ENCODE data around the gene SLC8A2.

GRCh38 chr19:47432091-47432490 is 39.6 kb downstream of the SLC8A2 start:
- TF ChIP-seq, protein P1, sequence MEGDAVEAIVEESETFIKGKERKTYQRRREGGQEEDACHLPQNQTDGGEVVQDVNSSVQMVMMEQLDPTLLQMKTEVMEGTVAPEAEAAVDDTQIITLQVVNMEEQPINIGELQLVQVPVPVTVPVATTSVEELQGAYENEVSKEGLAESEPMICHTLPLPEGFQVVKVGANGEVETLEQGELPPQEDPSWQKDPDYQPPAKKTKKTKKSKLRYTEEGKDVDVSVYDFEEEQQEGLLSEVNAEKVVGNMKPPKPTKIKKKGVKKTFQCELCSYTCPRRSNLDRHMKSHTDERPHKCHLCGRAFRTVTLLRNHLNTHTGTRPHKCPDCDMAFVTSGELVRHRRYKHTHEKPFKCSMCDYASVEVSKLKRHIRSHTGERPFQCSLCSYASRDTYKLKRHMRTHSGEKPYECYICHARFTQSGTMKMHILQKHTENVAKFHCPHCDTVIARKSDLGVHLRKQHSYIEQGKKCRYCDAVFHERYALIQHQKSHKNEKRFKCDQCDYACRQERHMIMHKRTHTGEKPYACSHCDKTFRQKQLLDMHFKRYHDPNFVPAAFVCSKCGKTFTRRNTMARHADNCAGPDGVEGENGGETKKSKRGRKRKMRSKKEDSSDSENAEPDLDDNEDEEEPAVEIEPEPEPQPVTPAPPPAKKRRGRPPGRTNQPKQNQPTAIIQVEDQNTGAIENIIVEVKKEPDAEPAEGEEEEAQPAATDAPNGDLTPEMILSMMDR (IDR thresholded peaks at IDR 0.05): no peak
- TF ChIP-seq POLR2A (IDR thresholded peaks at IDR 0.05): no peak
